HPDE6-E6E7 (cell line): ENCODE measurements around the gene PDHX.
"Not testable (repeated sequence)": the region's sequence is repeated elsewhere in the genome, so short reads cannot be mapped to it uniquely, and the experiment has no call there.

Experiments used
- DNase-seq: peaks from one replicate; pipeline ENCODE4 v3.0.0; 2011; ENCODE audit warnings: missing footprints; ENCODE audit errors: extremely low spot score

The PDHX gene

GRCh38 chr11:34916015-34916842 lies at the start of gene PDHX, which contains the start of gene APIP:
Gene PDHX (plus strand): TSS chr11:34916618. CDS start chr11:34916656, 38 bp downstream.
Gene APIP (minus strand): TSS chr11:34916379. CDS start chr11:34916284, 95 bp downstream.
- DNase-seq: peak; percentile 91

- no peak for DNase-seq
These were observed 47.0 kb upstream of the PDHX start for GRCh38 chr11:34869425-34869824.

- DNase-seq: no peak
These were observed 45.7 kb upstream of the PDHX start for GRCh38 chr11:34870548-34871196.

GRCh38 chr11:34874202-34874601 lies 42.2 kb upstream of the PDHX start:
- DNase-seq: no peak

- DNase-seq: no peak
These were observed 38.9 kb upstream of the PDHX start for GRCh38 chr11:34877375-34877975.

GRCh38 chr11:34881900-34882299 lies 34.5 kb upstream of the PDHX start:
- DNase-seq: no peak

GRCh38 chr11:34886609-34887008 lies 29.8 kb upstream of the PDHX start:
- DNase-seq: no peak

- DNase-seq: no peak
These were observed 29.2 kb upstream of the PDHX start for GRCh38 chr11:34887260-34887659.

GRCh38 chr11:34890089-34890488 lies 26.3 kb upstream of the PDHX start:
- no peak for DNase-seq

- peak; percentile 10 for DNase-seq
These were observed 25.6 kb upstream of the PDHX start for GRCh38 chr11:34890812-34891211.

GRCh38 chr11:34891611-34892010 lies 24.8 kb upstream of the PDHX start:
- no peak for DNase-seq

GRCh38 chr11:34893416-34893815 lies 23.0 kb upstream of the PDHX start:
- no peak for DNase-seq

- DNase-seq: not testable (repeated sequence)
These were observed 20.2 kb upstream of the PDHX start for GRCh38 chr11:34896191-34896590.

GRCh38 chr11:34897171-34897870 lies 19.1 kb upstream of the PDHX start:
- no peak for DNase-seq

GRCh38 chr11:34898474-34898873 lies 17.9 kb upstream of the PDHX start:
- DNase-seq: no peak

- no peak for DNase-seq
These were observed 16.8 kb upstream of the PDHX start for GRCh38 chr11:34899633-34900016.

- no peak for DNase-seq
These were observed 11.9 kb upstream of the PDHX start for GRCh38 chr11:34904421-34904955.

- DNase-seq: no peak
These were observed 10.8 kb upstream of the PDHX start for GRCh38 chr11:34905666-34906065.

GRCh38 chr11:34907934-34908593 lies 8.4 kb upstream of the PDHX start:
- DNase-seq: no peak

GRCh38 chr11:34909415-34909814 lies 7.0 kb upstream of the PDHX start:
- DNase-seq: no peak

- no peak for DNase-seq
These were observed 6.5 kb upstream of the PDHX start for GRCh38 chr11:34909955-34910354.
